ENCODE measurements around the gene MAPRE2. TPM values are rescaled to one million over a fixed set of nuclear protein-coding genes. Genes with fewer than 3 reads are reported as not detected.

The MAPRE2 gene
- total RNA-seq, 2 donors from 2014 or later, result 25.5 to 32.2 TPM

DNA sequence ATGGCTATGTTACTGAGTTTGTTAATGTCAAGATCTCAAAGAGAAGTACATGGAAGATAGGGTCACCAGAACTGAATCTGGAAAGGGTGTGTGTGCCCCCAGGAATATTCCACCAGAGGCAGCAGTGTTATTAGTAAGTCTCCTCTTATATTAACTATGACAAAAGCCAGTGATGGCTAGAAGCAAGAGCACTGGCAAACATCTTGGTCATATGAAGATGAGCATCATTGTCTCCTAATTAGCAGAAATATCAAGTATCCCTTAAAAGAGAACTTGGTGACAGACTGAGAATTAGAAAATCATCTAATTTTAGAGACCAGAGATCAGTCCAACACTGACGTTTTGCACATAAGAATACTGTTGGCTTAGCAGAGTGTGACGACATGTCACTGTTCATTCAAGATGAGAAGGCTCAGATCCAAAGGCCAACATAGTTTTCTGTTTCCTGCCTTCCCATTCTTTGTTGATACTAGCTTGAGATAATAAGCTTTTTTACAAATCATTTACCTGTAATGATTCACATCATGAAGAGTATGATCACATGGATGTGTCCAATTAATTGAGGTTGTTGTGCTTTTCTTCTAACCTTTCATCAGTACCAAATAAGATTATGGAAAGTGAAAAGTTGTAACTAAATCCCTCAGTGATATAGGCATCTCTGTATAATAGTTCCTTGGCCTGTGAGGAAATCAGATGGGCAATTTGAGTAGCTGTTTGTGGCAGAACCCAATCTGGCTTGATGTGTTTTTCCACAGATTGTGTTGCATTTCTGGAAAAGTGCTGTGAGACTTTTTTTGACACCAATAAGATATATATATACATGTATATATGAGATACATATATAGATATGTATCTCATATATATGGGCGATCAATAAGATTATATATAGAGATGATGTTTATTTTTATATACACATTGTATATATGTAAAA lies 44.5 kb downstream of the MAPRE2 start:
- intact Hi-C loops (cut with DNase I), result no loop called here
- Histone ChIP-seq H3K9ac (ENCODE audit: low read depth in 2 of 2, low read length in 2 of 2) (no peak overlapping the region), H3K27ac (no peak overlapping the region), H3K27me3 (no peaks in the 10 kb centered on the region), H3K9me3 (no peaks in the 10 kb centered on the region), H3K4me3 (no peak overlapping the region), H3K4me1 (no peaks in the 10 kb centered on the region), H3K36me3 (no peaks in the 10 kb centered on the region)
- DNase-seq, result no peak
- TF ChIP-seq, protein P1, sequence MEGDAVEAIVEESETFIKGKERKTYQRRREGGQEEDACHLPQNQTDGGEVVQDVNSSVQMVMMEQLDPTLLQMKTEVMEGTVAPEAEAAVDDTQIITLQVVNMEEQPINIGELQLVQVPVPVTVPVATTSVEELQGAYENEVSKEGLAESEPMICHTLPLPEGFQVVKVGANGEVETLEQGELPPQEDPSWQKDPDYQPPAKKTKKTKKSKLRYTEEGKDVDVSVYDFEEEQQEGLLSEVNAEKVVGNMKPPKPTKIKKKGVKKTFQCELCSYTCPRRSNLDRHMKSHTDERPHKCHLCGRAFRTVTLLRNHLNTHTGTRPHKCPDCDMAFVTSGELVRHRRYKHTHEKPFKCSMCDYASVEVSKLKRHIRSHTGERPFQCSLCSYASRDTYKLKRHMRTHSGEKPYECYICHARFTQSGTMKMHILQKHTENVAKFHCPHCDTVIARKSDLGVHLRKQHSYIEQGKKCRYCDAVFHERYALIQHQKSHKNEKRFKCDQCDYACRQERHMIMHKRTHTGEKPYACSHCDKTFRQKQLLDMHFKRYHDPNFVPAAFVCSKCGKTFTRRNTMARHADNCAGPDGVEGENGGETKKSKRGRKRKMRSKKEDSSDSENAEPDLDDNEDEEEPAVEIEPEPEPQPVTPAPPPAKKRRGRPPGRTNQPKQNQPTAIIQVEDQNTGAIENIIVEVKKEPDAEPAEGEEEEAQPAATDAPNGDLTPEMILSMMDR (IDR thresholded peaks at IDR 0.05), result no peak

DNA sequence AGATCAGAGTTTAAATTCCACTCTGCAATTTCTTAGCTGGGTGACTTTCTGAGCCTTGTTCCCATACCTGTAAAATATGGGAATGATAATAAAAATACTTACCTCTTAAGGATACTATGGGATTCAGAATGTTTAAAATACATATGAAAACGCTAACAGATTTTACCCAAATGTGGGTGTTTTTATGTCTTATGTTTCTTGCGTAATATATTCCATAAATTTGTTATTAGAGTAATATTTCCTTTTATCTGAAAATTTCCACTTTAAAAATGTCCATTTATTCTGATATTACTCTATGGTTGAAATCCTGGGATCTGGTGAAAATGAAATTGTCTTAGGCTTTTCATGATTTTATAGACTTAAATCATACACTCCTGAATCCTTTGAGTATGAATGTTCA lies 45.5 kb downstream of the MAPRE2 start:
- Histone ChIP-seq H3K9me3 (no peaks in the 10 kb centered on the region), H3K27ac (no peak overlapping the region), H3K36me3 (no peaks in the 10 kb centered on the region), H3K27me3 (no peaks in the 10 kb centered on the region), H3K9ac (ENCODE audit: low read depth in 2 of 2, low read length in 2 of 2) (no peak overlapping the region), H3K4me3 (no peak overlapping the region), H3K4me1 (no peaks in the 10 kb centered on the region)
- intact Hi-C loops (cut with DNase I), result no loop called here
- DNase-seq, result no peak
- TF ChIP-seq, protein P1 (IDR thresholded peaks at IDR 0.05), result no peak

DNA sequence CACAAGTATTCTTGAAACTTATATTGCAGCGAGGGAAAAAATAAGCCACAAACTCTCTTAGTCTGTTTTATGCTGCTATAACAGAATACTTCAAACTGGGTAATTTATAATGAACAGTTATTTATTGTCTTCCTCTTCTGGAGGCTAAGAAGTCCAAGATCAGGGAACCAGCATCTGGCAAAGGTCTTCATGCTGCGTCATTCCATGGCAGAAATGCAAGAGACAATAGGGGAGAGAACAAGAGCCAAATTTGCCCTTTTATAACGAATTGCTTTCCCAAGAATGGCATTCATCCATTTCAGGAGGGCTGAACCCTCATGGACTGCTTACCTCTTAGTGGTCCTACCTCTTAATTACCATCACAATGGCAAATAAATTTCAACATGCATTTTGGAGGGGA lies 46.5 kb downstream of the MAPRE2 start:
- H3K27ac ChIP-seq, result no peak overlapping the region
- H3K9ac ChIP-seq (ENCODE audit: low read depth in 2 of 2, low read length in 2 of 2), result no peak overlapping the region
- TF ChIP-seq, protein P1 (IDR thresholded peaks at IDR 0.05), result no peak
- no peak overlapping the region for H3K4me3 ChIP-seq
- no peaks in the 10 kb centered on the region for H3K27me3 ChIP-seq
- no peaks in the 10 kb centered on the region for H3K36me3 ChIP-seq
- H3K4me1 ChIP-seq, result no peaks in the 10 kb centered on the region
- intact Hi-C loops (cut with DNase I), result no loop called here
- no peak for DNase-seq
- H3K9me3 ChIP-seq, result no peaks in the 10 kb centered on the region

DNA sequence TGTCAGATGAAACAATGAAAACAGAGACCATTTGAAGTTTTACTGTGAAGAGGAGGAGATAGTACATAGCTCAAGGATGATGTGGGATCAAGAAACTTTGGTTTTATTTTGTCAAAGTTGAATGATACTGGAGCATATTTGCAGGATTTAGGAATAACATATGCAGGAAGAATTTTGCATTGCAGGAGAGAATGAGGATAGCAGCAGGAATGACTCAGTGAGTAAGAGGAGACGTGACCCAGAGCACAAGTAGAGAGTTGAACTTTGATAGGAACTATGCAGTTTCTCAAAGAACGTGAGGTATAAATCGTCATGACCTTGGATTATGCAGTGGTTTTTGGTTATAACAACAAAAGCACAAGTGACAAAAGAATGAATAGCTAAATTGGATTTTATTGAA lies 47.7 kb downstream of the MAPRE2 start:
- Histone ChIP-seq H3K27ac (no peak overlapping the region), H3K9me3 (no peaks in the 10 kb centered on the region), H3K36me3 (no peaks in the 10 kb centered on the region), H3K4me3 (no peak overlapping the region), H3K4me1 (no peaks in the 10 kb centered on the region), H3K27me3 (no peaks in the 10 kb centered on the region), H3K9ac (ENCODE audit: low read depth in 2 of 2, low read length in 2 of 2) (no peak overlapping the region)
- intact Hi-C loops (cut with DNase I), result no loop called here
- TF ChIP-seq, protein P1 (IDR thresholded peaks at IDR 0.05), result no peak
- DNase-seq, result no peak

DNA sequence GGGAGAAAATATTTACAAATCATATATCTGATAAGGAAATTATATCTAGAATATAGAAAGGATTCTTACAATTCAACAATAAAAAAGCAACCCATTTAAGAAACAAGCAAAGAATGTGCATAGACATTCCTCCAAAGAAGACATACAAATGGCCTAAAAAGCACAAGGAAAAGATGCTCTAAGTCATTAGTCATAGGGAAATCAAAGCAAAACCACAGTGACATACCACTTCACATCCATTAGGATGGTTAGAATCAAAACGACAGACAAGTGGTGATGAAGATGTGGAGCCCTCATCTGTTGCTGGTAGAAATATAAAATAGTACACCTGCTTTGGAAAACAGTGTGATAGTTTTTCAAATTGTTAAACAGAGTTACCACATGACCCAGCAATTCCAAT lies 48.2 kb downstream of the MAPRE2 start:
- no peaks in the 10 kb centered on the region for H3K27me3 ChIP-seq
- H3K36me3 ChIP-seq, result no peaks in the 10 kb centered on the region
- no peaks in the 10 kb centered on the region for H3K9me3 ChIP-seq
- no peak for DNase-seq
- intact Hi-C loops (cut with DNase I), result no loop called here
- no peak overlapping the region for H3K9ac ChIP-seq (ENCODE audit: low read depth in 2 of 2, low read length in 2 of 2)
- no peak overlapping the region for H3K27ac ChIP-seq
- TF ChIP-seq, protein P1 (IDR thresholded peaks at IDR 0.05), result no peak
- H3K4me1 ChIP-seq, result no peaks in the 10 kb centered on the region
- no peak overlapping the region for H3K4me3 ChIP-seq
